ENCODE measurements around the gene ITGB6.

The ITGB6 gene

GRCh38 chr2:160051371-160051800 lies 148.7 kb downstream of the ITGB6 start:
- Histone ChIP-seq H3K9ac (no peak overlapping the region), H3K4me1 (peaks cover 15% of the 10 kb centered on the region), H3K4me2 (ENCODE audit: low read length) (no peak overlapping the region), H3K79me2 (peaks cover 9% of the 10 kb centered on the region), H3K4me3 (ENCODE audit: low read depth, low read length) (no peak overlapping the region), H2AFZ (peak overlapping the region; percentile 11), H3K9me3 (ENCODE audit: control insufficient read depth, low read length) (no peaks in the 10 kb centered on the region), H3K27ac (peak overlapping the region; percentile 74), H3K36me3 (ENCODE audit: control insufficient read depth, insufficient read depth, low read length) (no peaks in the 10 kb centered on the region), H3K27me3 (ENCODE audit: control insufficient read depth, insufficient read depth, low read length) (no peaks in the 10 kb centered on the region)
- no peak for TF ChIP-seq CTCF (IDR thresholded peaks at IDR 0.05)

- Histone ChIP-seq H3K27me3 (ENCODE audit: control insufficient read depth, insufficient read depth, low read length) (no peaks in the 10 kb centered on the region), H3K4me3 (ENCODE audit: low read depth, low read length) (no peak overlapping the region), H2AFZ (no peak overlapping the region), H3K36me3 (ENCODE audit: control insufficient read depth, insufficient read depth, low read length) (no peaks in the 10 kb centered on the region), H3K4me1 (peaks cover 15% of the 10 kb centered on the region), H3K9ac (no peak overlapping the region), H3K4me2 (ENCODE audit: low read length) (no peak overlapping the region), H3K79me2 (peaks cover 14% of the 10 kb centered on the region), H3K27ac (no peak overlapping the region), H3K9me3 (ENCODE audit: control insufficient read depth, low read length) (no peaks in the 10 kb centered on the region)
- TF ChIP-seq CTCF (IDR thresholded peaks at IDR 0.05) = no peak
Observed at GRCh38 chr2:160050147-160050546, 149.9 kb downstream of the ITGB6 start.

All from parathyroid adenoma (tissue), 2 donors.